ENCODE measurements around the gene SPATA6.
"Not testable (repeated sequence)": the region's sequence is repeated elsewhere in the genome, so short reads cannot be mapped to it uniquely, and the experiment has no call there.

Gene SPATA6

DNA sequence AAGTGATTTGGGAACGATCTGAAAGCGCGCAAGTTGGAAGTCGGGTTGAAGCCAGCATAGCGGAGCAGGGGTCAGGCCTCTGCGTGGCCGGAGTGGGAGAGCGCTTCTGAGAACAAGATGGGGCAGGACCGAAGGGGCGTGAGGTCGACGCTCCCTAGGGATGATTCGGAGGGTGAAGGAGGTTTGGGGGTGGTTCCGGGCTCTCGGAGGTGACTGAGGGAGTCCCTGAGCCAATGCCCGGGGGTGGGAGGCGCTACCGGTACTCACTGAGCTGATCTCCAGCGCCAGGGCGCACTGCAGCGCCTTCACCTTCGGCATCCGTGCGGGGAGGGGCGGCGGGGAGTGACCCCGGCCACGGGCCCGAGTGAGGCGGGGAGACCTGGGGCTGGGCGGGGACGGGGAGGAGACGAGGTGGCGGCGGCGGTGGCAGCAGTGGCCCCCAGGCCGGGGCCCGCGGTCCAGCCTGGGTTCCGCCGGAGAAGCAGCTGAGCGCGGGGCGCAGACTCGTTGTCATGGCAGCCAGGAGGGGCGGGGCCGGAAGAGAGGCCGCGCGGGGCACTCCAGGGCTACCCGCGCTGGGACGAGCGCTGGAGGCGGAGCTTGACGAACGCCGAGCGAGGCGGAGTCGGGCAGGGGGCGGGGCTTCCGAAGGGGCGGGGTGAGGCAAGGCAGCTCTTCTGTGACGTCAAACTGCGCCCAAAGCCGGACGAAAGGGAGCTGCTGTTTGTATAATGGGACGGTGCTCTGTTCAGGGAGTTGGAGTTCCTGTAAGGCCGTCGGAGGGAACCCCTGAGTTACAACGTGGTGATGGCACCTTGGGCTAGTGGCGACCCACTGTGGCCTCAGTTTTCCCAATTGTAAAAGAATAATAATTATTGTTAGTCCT is at the start of gene SPATA6:
Gene SPATA6, minus strand, starts transcription at position 514 of the 886 bp plus-strand sequence. Its CDS starts 196 bp downstream, at position 318.
- peak; percentile 87 to 92 for DNase-seq

GRCh38 chr1:48519896-48520295 is 47.9 kb upstream of the SPATA6 start:
- DNase-seq = not testable (repeated sequence)

DNA sequence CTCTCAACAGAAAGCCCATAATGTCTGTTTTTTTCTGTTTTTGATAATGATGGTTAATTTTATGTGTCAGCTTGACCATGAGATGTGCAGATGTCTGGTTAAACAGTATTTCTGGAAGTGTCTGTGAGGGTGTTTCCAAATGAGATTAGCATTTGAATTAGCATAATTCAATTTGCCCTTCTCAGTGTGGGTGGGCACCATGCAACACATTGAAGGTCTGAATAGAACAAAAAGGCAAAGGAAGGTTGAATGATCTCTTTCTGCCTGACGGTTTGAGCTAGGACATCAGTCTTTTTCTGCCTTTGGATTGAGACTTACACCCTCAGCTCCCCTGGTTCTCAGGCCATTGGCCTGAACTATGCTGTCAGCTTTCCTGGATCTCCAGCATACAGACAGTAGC is 34.9 kb upstream of the SPATA6 start:
- DNase-seq = no peak

DNA sequence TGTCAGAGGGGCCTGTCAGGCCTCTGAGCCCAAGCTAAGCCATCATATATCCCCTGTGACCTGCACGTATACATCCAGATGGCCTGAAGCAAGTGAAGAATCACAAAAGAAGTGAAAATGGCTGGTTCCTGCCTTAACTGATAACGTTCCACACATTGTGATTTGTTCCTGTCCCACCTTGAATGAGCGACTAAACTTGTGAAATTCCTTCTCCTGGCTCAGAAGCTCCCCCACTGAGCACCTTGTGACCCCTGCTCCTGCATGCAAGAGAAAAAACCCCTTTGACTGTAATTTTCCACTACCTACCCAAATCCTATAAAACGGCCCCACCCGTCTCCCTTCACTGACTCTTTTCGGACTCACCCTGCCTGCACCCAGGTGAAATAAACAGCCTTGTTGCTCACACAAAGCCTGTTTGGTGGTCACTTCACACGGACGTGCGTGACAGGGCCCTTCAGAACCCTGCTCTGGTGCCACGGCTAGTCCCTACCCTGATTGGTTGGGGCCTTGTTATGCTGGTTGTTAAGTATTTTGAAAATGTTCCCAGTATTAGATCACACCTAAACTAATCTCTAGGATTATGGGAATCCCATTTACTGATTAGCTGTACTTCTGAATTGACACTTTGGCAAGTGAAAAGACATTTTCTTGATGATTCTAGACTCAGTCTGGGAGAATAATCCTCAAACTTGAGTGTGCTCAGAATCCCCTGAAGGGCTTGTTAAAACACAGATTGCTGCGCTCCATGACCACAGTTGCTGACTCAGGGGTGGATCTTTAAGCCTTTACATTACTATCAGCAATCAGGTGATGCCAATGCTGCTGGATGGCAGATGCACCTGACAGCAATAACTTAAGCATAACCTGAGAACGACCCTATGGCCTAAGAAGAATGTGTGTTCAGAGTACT is 28.8 kb upstream of the SPATA6 start:
- DNase-seq = no peak

DNA sequence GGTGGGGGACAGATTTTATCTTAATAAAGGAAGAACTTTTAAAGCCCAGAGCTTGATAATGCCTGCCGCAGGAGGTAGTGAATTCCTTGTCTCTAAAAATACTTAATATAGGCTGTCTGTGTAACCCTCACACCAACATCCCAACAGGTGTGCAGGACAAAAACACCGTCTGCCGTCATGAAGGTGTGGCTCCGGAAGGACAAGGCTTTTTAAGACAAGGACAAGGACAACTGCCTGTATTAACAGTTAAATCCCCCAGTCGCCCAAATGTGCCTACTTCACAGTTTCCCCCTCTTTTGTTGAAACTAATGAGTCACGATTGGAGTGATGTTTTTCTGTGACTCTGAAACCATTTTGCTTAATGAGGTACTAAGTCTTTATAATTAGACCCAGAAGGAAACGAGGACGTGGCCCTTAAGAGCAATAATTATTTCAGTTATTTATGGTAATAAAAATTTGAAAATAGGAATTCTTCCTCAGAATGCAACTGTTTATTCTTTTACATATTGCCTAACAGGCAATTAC is 27.3 kb upstream of the SPATA6 start:
- no peak for DNase-seq

DNA sequence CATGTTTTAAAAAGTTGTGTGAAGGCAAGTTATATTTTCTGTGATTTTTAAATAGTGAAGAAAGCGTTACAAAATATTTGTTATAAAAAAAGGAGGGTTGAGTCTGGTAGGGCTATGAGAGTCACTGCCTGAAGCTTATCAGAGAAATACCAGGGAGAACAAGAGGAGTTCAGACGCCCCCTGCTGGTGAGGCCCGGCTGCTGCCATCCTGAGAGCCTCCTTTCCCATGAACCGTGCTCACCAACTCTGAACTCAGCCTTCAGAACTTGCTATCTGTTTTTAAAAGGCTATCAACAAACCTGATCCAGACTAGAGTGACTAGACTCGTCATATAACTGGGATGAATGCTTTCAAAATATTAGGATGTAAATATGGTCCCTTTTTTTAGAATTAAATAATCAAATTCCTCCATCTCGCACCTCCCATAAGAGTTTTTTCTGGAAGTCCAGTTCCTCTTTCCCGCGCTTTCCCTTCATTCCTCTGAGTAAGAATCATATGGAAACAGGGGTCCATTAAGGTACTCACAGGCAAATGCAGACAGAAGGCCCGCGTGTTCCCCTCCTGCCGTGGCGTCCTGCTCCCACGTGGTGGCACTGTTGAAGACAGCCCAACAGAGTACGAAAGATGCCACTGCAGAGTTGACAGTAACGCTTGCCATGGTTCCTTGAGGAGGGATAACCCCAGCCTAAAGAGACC is 26.2 kb upstream of the SPATA6 start:
- peak; percentile 59 to 65 for DNase-seq

DNA sequence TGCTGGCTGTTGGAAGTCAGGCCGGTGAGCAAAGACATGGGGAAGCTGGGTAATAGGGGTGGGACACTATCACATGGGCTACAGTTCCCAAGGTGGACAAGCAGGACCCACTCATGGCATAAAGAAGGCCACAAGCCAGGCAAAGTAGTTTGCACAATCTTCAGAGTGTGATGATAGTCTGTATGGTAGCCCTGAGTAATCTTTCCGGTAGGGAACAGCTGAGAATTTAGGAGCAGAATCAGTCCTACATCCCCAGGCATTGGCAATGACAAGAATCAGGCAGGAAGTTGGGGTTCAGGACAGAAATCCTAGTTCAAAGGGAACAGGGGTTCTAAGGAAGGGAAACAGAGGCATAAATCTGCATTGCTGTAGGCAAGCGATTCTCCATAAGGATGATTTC is 23.9 kb upstream of the SPATA6 start:
- DNase-seq = no peak

DNA sequence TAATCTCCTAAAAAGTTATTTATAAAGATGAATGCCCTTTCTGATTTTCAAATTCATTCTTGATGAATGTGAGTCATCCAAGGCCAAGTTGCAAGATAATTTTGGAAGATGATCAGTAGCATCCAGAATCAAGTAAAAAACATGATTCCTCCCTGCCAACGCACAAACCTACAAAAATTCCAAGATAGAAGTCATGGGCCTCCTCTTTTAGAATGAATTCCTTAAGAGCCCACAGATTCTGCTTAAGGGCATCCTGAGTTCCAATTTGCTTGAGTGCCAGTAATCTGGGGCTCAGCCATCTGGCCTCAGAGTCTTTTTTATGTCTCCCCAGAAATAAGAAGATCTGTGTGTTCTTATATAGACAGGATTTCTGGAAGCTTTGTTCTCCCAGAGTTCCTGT is 23.2 kb upstream of the SPATA6 start:
- no peak for DNase-seq

GRCh38 chr1:48493970-48494769 is 22.2 kb upstream of the SPATA6 start:
- no peak for DNase-seq

GRCh38 chr1:48493041-48493440 is 21.0 kb upstream of the SPATA6 start:
- DNase-seq = no peak

- no peak for DNase-seq
Measured at GRCh38 chr1:48492392-48492791, 20.4 kb upstream of the SPATA6 start.

DNA sequence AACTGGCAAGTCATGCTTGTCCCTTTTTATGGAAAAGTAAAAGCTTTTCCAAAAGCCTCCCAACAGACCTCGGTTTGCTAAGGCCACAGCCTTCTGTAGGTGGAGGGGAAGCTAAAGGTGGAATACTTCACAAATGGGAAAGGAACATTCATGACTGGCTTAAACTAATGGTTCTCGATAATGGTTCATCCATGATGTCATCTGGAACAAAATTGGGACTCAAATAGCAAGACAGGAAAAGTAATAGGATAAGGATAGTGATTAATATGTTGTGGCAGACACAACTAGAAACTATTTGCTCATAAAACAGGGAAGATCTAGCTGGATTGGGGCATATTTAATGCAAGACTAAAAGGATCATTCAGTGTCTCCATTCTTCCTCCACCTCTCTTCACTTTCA is 16.7 kb upstream of the SPATA6 start:
- DNase-seq = no peak

DNA sequence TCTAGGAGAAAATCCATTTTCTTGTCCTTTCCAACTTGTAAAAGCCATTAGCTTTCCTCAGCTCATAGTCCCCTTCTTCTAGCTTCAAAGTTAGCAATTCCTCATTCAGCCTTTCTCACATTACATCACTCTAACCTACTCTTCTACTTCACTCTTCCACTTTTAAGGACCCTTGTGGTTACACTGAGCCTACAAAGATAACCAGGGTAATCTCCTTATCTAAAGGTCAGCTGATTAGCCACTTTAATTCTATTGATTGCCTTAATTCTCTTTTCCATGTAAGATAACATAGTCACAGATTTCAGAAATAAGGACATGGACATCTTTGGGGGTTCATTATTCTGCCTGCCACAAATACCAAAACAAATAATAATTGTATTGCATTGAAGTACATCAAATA is 8.5 kb upstream of the SPATA6 start:
- DNase-seq = no peak

- DNase-seq = not testable (repeated sequence)
Measured at GRCh38 chr1:48480023-48480422, 8.0 kb upstream of the SPATA6 start.

GRCh38 chr1:48472638-48473037 is 634 bp upstream of the SPATA6 start:
- no peak for DNase-seq

DNA sequence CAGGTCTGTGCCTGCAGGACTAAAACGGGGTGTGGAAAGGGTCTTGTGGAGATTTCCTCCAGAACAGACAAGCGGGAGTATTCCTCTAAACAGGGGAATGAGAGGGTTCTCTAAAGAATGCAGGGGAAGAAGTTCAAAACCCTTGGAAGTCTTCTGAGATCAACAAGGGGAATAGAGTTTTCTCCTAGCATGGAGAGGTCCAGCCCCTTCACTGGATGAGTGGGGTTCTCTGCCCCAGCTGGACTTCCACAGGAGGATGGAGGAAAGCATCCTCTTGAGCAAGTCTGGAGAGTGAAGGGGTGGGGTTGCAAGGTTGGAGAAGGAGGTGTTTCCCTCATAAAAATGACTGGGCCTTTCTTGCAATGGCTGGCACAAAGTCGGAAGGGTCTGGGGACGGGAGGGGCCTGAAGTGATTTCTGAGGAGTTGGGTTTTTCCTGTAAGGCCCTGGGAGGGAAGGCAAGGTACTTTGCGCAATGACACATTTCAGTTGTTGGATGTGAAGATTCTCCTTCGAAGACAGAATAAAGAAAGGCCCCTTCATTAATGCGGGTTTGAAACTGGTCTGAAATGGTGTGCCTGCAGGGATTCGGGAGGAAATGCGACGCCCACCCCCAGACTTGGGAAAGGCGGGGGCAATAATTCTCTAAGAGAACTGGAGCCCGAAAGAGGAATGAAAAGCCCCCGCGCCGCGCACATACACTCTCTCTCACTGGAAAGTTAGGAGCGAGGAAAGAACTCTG is 884 bp downstream of the SPATA6 start:
- DNase-seq = no peak

- DNase-seq = no peak
Measured at GRCh38 chr1:48470481-48470855, 1.5 kb downstream of the SPATA6 start.

GRCh38 chr1:48469616-48470480 is 2.2 kb downstream of the SPATA6 start:
- no peak for DNase-seq

- DNase-seq = no peak
Measured at GRCh38 chr1:48466594-48466993, 5.4 kb downstream of the SPATA6 start.

DNA sequence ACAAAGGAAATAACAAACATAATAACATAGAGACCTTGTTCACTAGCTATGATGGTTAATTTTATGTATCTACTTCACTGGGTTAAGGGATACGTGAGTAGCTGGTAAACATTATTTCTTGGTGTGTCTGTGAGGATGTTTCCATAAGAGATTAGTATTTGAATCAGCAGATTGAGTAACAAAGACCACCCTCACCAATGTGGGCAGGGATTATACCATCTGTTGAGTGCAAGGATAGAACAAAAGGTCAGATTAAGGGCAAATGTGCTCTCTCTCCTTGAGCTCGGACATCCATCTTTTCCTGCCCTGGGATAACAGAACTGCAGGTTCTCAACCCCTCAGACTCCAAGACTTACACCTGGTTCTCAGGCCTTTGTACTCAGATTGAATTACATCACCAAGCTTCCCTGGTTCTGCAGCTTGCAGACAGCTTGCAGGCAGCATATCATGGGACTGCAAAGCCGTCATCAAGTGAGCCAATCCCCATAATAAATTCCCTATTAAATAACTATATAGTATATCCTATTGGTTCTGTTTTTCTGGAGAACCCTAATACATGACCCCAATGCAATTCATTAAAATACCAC is 9.2 kb downstream of the SPATA6 start:
- no peak for DNase-seq

Data from NCI-H1930 (cell line).